Trophoblast cell (in vitro differentiated cells and primary cell): ENCODE measurements around the gene TENM3.

ENCODE experiments used
- DNase-seq, 2 donors: peaks; one replicate each; pipeline ENCODE4 v3.0.0-alpha.2; 2016
- H2AFZ ChIP-seq: 2 replicates; pipeline ENCODE4 v1.6.1; 2013; ENCODE audit warnings: low read length, moderate library complexity, mild to moderate bottlenecking; ENCODE audit not compliant: insufficient read depth, poor library complexity
- H2AK5ac ChIP-seq: 2 replicates; pipeline ENCODE4 v1.6.1; 2013; ENCODE audit warnings: mild to moderate bottlenecking, low read length
- H2BK120ac ChIP-seq: 2 replicates; pipeline ENCODE4 v1.6.1; 2013; ENCODE audit warnings: low read length, mild to moderate bottlenecking, moderate library complexity; ENCODE audit not compliant: insufficient read depth, poor library complexity
- H2BK12ac ChIP-seq: 2 replicates; pipeline ENCODE4 v1.6.1; 2013; ENCODE audit warnings: mild to moderate bottlenecking, low read length, moderate library complexity
- H2BK5ac ChIP-seq: 2 replicates; pipeline ENCODE4 v1.6.1; 2013; ENCODE audit warnings: low read length, low read depth, moderate library complexity, mild to moderate bottlenecking; ENCODE audit not compliant: poor library complexity
- H3K14ac ChIP-seq: 2 replicates; pipeline ENCODE4 v1.6.1; 2013; ENCODE audit warnings: mild to moderate bottlenecking, low read length
- H3K18ac ChIP-seq: 2 replicates; pipeline ENCODE4 v1.6.1; 2013; ENCODE audit warnings: mild to moderate bottlenecking, low read length
- H3K23ac ChIP-seq: 2 replicates; pipeline ENCODE4 v1.6.1; 2013; ENCODE audit warnings: low read length
- H3K27ac ChIP-seq: 2 replicates; pipeline ENCODE4 v1.5.1; 2013; ENCODE audit warnings: low read depth, mild to moderate bottlenecking, inconsistent platforms, low read length, moderate library complexity
- H3K27me3 ChIP-seq: 2 replicates; pipeline ENCODE4 v1.6.1; 2013; ENCODE audit warnings: inconsistent platforms, mild to moderate bottlenecking, low read length, moderate library complexity; ENCODE audit not compliant: insufficient read depth
- H3K36me3 ChIP-seq, 2 experiments: 1 replicate in 1 of 2; 2 replicates in 1 of 2; pipeline ENCODE4 v1.6.1; 2013; ENCODE audit warnings: low read length in 2 of 2, mild to moderate bottlenecking in 2 of 2, moderate library complexity in 1 of 2; ENCODE audit not compliant: insufficient read depth in 2 of 2, control insufficient read depth in 1 of 2
- H3K4ac ChIP-seq: 2 replicates; pipeline ENCODE4 v1.6.1; 2013; ENCODE audit warnings: low read depth, mild to moderate bottlenecking, low read length, moderate library complexity
- H3K4me1 ChIP-seq, 2 experiments: 1 replicate in 1 of 2; 2 replicates in 1 of 2; pipeline ENCODE4 v1.6.1; 2013; ENCODE audit warnings: low read length in 2 of 2, mild to moderate bottlenecking in 2 of 2, moderate library complexity in 1 of 2; ENCODE audit not compliant: insufficient read depth in 2 of 2, control insufficient read depth in 1 of 2
- H3K4me2 ChIP-seq: 2 replicates; pipeline ENCODE4 v1.6.1; 2013; ENCODE audit warnings: inconsistent platforms, mild to moderate bottlenecking, low read length, moderate library complexity
- H3K4me3 ChIP-seq: 2 replicates; pipeline ENCODE4 v1.5.1; 2013; ENCODE audit warnings: mild to moderate bottlenecking, low read depth, low read length, inconsistent platforms
- H3K79me1 ChIP-seq: one replicate; pipeline ENCODE4 v1.6.1; 2013; ENCODE audit warnings: low read length
- H3K79me2 ChIP-seq: 2 replicates; pipeline ENCODE4 v1.6.1; 2013; ENCODE audit warnings: low read length, mild to moderate bottlenecking; ENCODE audit not compliant: control insufficient read depth, insufficient read depth, poor library complexity
- H3K9ac ChIP-seq: 2 replicates; pipeline ENCODE4 v1.6.1; 2013; ENCODE audit warnings: mild to moderate bottlenecking, low read length
- H3K9me3 ChIP-seq: 2 replicates; pipeline ENCODE4 v1.6.1; 2013; ENCODE audit warnings: low read depth, mild to moderate bottlenecking, control low read depth, inconsistent platforms, low read length; ENCODE audit not compliant: insufficient read depth
- H4K12ac ChIP-seq: 2 replicates; pipeline ENCODE4 v1.6.1; 2013; ENCODE audit warnings: low read depth, mild to moderate bottlenecking, low read length, moderate library complexity
- H4K8ac ChIP-seq: 2 replicates; pipeline ENCODE4 v1.6.1; 2013; ENCODE audit warnings: low read depth, mild to moderate bottlenecking, low read length, moderate library complexity
- H4K91ac ChIP-seq: one replicate; pipeline ENCODE4 v1.6.1; 2013; ENCODE audit warnings: low read depth, mild to moderate bottlenecking, low read length, moderate library complexity
- WGBS: extraction: QIAGEN DNeasy Blood & Tissue Kit; methylation state at CpG from one replicate; pipeline ENCODE4 v1.1.7; 2013; ENCODE audit warnings: missing lambda C conversion rate; ENCODE audit not compliant: insufficient read length, insufficient coverage; ENCODE audit errors: extremely low coverage; 5-methylcytosine and 5-hydroxymethylcytosine counted together

The TENM3 gene

DNA sequence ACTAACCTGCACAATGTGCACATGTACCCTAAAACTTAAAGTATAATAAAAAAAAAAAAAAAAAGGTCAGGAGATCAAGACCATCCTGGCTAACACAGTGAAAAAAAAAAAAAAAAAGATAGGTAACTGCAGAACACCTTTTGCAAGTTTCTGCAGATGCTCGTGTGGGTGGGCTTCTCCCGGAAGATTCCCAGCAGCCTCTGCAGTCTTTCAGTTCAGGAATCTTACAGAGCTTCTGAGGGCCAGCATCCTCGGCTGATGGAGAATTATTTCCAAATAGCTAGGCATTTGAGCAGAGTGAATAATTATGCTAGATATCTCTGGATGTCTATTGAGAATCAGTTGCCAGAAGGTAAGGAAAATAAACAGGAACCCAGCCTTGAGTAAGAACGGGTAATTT, 373.3 kb downstream of the TENM3 start:
- no peak overlapping the region for H2AK5ac ChIP-seq
- no peak overlapping the region for H2BK120ac ChIP-seq
- no peak overlapping the region for H3K4ac ChIP-seq
- no peak overlapping the region for H4K12ac ChIP-seq
- H3K9me3 ChIP-seq, result no peaks in the 10 kb centered on the region
- no peak overlapping the region for H3K23ac ChIP-seq
- no peak overlapping the region for H3K4me2 ChIP-seq
- no peak overlapping the region for H3K9ac ChIP-seq
- no peak overlapping the region for H3K18ac ChIP-seq
- WGBS, result no CpG with 5 or more reads among the region's 4 CpGs
- no peak overlapping the region for H4K8ac ChIP-seq
- H3K36me3 ChIP-seq, result peaks cover 0 to 2% of the 10 kb centered on the region in 2 experiments
- no peak overlapping the region for H3K4me3 ChIP-seq
- H2BK5ac ChIP-seq, result no peak overlapping the region
- no peak overlapping the region for H3K27ac ChIP-seq
- H2AFZ ChIP-seq, result no peak overlapping the region
- H3K79me1 ChIP-seq, result peaks cover 2% of the 10 kb centered on the region
- no peaks in the 10 kb centered on the region for H3K79me2 ChIP-seq
- no peak for DNase-seq
- H3K14ac ChIP-seq, result no peak overlapping the region
- no peaks in the 10 kb centered on the region for H3K4me1 ChIP-seq
- no peak overlapping the region for H4K91ac ChIP-seq
- no peaks in the 10 kb centered on the region for H3K27me3 ChIP-seq
- no peak overlapping the region for H2BK12ac ChIP-seq

DNA sequence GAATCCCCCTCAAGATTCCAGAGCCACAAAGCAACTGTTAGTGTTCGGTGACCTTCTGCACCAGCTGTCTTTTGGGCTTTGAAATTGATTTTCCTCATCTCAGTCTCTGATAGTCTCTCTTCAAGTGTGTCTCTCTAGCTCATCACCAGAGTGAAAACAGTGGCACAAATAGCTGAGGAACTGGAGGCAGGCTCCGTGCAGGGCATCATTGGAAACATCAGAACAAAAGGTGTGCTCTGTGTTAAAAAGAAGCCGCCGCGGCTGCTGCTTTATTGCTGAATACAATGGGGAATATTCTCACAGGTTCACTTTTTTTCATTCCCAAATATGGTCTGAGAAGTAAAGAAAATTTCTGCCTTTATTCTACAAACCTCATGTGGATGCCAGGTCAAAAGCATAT, 376.5 kb downstream of the TENM3 start:
- H3K23ac ChIP-seq, result no peak overlapping the region
- H2AK5ac ChIP-seq, result no peak overlapping the region
- H4K8ac ChIP-seq, result no peak overlapping the region
- H3K27ac ChIP-seq, result no peak overlapping the region
- peaks cover 2% of the 10 kb centered on the region for H3K79me1 ChIP-seq
- no peak overlapping the region for H3K4me3 ChIP-seq
- peaks cover 2 to 6% of the 10 kb centered on the region in 2 experiments for H3K36me3 ChIP-seq
- H3K27me3 ChIP-seq, result no peaks in the 10 kb centered on the region
- H2BK120ac ChIP-seq, result no peak overlapping the region
- H3K79me2 ChIP-seq, result no peaks in the 10 kb centered on the region
- H2BK12ac ChIP-seq, result no peak overlapping the region
- no peak for DNase-seq
- WGBS, result no CpG with 5 or more reads among the region's 5 CpGs
- no peak overlapping the region for H2AFZ ChIP-seq
- no peak overlapping the region for H2BK5ac ChIP-seq
- no peaks in the 10 kb centered on the region for H3K9me3 ChIP-seq
- no peaks in the 10 kb centered on the region for H3K4me1 ChIP-seq
- H4K91ac ChIP-seq, result no peak overlapping the region
- no peak overlapping the region for H4K12ac ChIP-seq
- H3K18ac ChIP-seq, result no peak overlapping the region
- H3K9ac ChIP-seq, result no peak overlapping the region
- H3K4ac ChIP-seq, result no peak overlapping the region
- no peak overlapping the region for H3K4me2 ChIP-seq
- H3K14ac ChIP-seq, result no peak overlapping the region

DNA sequence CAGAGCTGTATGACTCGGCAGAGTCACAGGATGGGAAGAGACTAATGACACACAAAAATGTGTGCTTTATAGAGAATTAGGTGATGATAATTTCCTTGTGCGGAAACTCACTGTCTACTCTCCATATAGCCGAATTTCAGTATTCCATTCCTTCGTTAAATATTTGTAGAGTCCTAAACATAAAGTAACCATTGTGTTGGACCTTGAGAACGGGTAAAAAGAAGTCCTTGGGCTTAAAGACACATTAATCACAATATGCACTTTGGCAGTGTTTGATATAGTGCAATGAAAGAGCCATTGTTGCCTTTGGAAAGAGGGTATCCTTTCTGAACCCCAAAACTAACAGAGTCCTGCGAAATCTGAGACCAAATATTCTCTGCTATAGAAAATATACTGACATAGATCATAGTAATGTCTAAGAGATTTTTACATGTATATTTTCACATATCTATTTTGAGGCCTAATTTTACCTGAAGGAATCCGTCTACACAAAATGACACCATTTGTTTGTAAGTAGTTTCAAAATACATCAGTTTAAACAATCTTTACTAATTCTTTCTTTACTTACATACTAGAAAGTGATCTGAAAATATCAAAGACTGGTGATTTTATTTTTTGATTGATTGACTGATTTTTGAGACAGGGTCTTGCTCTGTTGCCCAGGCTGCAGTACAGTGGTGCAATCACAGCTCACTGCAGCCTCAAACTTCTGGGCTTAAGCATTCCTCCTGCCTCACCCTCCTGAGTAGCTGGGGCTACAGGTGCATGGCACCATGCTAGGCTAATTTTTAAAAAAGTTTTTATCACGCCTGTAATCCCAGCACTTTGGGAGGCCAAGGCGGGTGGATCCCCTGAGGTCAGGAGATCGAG, 377.1 kb downstream of the TENM3 start:
- WGBS, result no CpG with 5 or more reads among the region's 10 CpGs
- Histone ChIP-seq H2BK120ac (no peak overlapping the region), H3K14ac (no peak overlapping the region), H3K36me3 (peaks cover 6 to 9% of the 10 kb centered on the region in 2 experiments), H4K91ac (no peak overlapping the region), H3K23ac (no peak overlapping the region), H3K4me2 (no peak overlapping the region), H3K27ac (no peak overlapping the region), H3K79me2 (no peaks in the 10 kb centered on the region), H2AFZ (no peak overlapping the region), H2BK5ac (no peak overlapping the region), H3K9me3 (no peaks in the 10 kb centered on the region), H3K18ac (no peak overlapping the region), H3K9ac (no peak overlapping the region), H3K27me3 (no peaks in the 10 kb centered on the region), H3K4ac (no peak overlapping the region), H3K4me1 (no peaks in the 10 kb centered on the region), H3K79me1 (peaks cover 2% of the 10 kb centered on the region), H4K8ac (no peak overlapping the region), H3K4me3 (no peak overlapping the region), H4K12ac (no peak overlapping the region), H2BK12ac (no peak overlapping the region), H2AK5ac (no peak overlapping the region)
- DNase-seq, result no peak

DNA sequence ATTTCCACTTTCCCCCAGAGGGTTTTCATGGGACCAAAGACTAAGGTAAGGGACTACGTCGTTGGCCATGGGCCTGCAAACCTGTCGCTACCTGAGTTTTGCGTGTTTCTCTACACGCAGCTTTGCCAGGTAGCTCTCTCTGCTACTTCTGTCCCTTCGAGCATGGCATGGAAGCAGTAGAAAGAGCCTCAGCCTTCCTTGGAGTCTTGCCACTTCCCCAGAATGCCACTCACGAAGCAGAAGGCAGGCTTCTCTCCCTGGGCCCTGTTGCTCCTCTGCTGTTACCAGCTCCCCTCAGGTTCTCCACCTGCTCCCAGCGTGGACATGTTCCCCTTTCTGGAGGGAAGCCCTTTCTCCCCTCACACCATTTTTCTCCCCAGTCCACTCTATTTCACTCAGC, 381.1 kb downstream of the TENM3 start:
- WGBS, result no CpG with 5 or more reads among the region's 8 CpGs
- Histone ChIP-seq H4K8ac (no peak overlapping the region), H3K23ac (no peak overlapping the region), H3K27me3 (no peaks in the 10 kb centered on the region), H3K4me2 (no peak overlapping the region), H4K12ac (no peak overlapping the region), H4K91ac (no peak overlapping the region), H2BK5ac (no peak overlapping the region), H3K14ac (no peak overlapping the region), H3K9ac (no peak overlapping the region), H2AK5ac (no peak overlapping the region), H3K9me3 (no peaks in the 10 kb centered on the region), H3K27ac (no peak overlapping the region), H3K4me3 (no peak overlapping the region), H3K79me1 (no peaks in the 10 kb centered on the region), H3K36me3 (peaks cover 9 to 11% of the 10 kb centered on the region in 2 experiments), H3K4me1 (no peaks in the 10 kb centered on the region), H3K18ac (no peak overlapping the region), H2BK120ac (no peak overlapping the region), H2AFZ (no peak overlapping the region), H3K4ac (no peak overlapping the region), H2BK12ac (no peak overlapping the region), H3K79me2 (no peaks in the 10 kb centered on the region)
- DNase-seq, result no peak
